ENCODE results near the gene CHMP2B.

CHMP2B gene

DNA sequence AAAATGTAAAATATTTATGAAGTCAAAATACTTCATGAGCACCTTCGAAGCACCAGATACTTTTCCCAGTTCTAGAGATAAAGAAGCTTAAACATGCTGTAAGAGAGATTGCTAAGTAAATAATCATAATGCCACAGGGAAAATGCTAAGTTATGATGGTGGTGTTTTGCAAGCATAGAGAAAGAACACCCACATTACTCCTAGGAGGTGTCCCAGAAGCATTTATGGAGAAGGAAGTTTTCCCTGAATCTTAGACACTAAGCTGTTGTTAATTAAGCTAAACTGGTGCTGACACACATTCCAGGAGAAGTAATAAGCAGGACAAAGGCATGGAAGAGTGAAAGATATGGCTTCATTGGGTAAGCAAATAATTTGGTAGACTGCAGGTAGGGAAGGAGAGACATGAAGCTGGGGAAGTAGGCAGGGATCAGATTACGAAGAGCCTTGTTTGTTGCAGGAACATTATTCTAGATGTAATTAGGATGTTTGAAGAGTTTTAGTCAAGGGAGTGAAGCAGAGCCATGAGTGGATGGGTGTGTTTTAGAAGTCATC, 40.4 kb upstream of the CHMP2B start:
- Histone ChIP-seq H3K4me2 (ENCODE audit: low read length) (no peak overlapping the region), H4K20me1 (ENCODE audit: insufficient read depth, low read length) (no peaks in the 10 kb centered on the region), H3K4me3 (ENCODE audit: low read length) (no peak overlapping the region), H3K36me3 (replicated peaks; ENCODE audit: low read depth, low read length) (no peaks in the 10 kb centered on the region), H3K9me3 (ENCODE audit: insufficient read depth, low read length) (no peaks in the 10 kb centered on the region), H3K27ac (ENCODE audit: low read length) (no peak overlapping the region), H3K27me3 (ENCODE audit: low read depth, low read length) (no peaks in the 10 kb centered on the region), H3K9ac (ENCODE audit: low read length) (no peak overlapping the region), H3K79me2 (ENCODE audit: low read length) (no peaks in the 10 kb centered on the region), H3K4me1 (ENCODE audit: low read length) (no peaks in the 10 kb centered on the region), H2AFZ (ENCODE audit: low read depth, low read length) (no peak overlapping the region)
- no peak for TF ChIP-seq EZH2phosphoT487 (IDR thresholded peaks at IDR 0.05; ENCODE audit: low read depth)
- TF ChIP-seq, protein P1, sequence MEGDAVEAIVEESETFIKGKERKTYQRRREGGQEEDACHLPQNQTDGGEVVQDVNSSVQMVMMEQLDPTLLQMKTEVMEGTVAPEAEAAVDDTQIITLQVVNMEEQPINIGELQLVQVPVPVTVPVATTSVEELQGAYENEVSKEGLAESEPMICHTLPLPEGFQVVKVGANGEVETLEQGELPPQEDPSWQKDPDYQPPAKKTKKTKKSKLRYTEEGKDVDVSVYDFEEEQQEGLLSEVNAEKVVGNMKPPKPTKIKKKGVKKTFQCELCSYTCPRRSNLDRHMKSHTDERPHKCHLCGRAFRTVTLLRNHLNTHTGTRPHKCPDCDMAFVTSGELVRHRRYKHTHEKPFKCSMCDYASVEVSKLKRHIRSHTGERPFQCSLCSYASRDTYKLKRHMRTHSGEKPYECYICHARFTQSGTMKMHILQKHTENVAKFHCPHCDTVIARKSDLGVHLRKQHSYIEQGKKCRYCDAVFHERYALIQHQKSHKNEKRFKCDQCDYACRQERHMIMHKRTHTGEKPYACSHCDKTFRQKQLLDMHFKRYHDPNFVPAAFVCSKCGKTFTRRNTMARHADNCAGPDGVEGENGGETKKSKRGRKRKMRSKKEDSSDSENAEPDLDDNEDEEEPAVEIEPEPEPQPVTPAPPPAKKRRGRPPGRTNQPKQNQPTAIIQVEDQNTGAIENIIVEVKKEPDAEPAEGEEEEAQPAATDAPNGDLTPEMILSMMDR (IDR thresholded peaks at IDR 0.05; ENCODE audit: low read depth, low read length): no peak

DNA sequence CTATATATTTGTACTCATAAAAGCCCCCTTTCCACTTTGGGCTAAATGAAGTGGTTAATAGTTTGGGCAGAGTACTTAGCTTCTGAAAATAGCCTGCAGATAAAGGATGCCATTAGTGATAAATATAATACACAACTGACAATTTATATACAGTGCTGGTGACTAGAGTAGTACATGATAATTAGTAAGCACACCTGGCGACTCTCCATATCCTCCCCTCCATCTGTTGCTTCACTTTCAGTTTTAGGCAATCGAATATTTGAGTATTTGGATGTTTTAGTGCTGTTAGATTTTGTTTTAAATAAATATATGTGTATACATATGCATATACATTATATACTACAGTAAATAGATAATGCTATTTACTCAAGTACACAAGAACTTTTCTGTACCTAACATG, 35.9 kb upstream of the CHMP2B start:
- no peaks in the 10 kb centered on the region for H3K79me2 ChIP-seq (ENCODE audit: low read length)
- H3K36me3 ChIP-seq (replicated peaks; ENCODE audit: low read depth, low read length): no peaks in the 10 kb centered on the region
- no peak overlapping the region for H2AFZ ChIP-seq (ENCODE audit: low read depth, low read length)
- H3K4me2 ChIP-seq (ENCODE audit: low read length): no peak overlapping the region
- no peaks in the 10 kb centered on the region for H3K4me1 ChIP-seq (ENCODE audit: low read length)
- no peaks in the 10 kb centered on the region; the same call in 1 of the 2 replicates for H3K9me3 ChIP-seq (ENCODE audit: insufficient read depth, low read length)
- H4K20me1 ChIP-seq (ENCODE audit: insufficient read depth, low read length): no peaks in the 10 kb centered on the region
- TF ChIP-seq, protein P1 (IDR thresholded peaks at IDR 0.05; ENCODE audit: low read depth, low read length): no peak
- TF ChIP-seq EZH2phosphoT487 (IDR thresholded peaks at IDR 0.05; ENCODE audit: low read depth): no peak
- no peak overlapping the region for H3K4me3 ChIP-seq (ENCODE audit: low read length)
- H3K27me3 ChIP-seq (ENCODE audit: low read depth, low read length): no peaks in the 10 kb centered on the region
- no peak overlapping the region for H3K27ac ChIP-seq (ENCODE audit: low read length)
- no peak overlapping the region for H3K9ac ChIP-seq (ENCODE audit: low read length)

DNA sequence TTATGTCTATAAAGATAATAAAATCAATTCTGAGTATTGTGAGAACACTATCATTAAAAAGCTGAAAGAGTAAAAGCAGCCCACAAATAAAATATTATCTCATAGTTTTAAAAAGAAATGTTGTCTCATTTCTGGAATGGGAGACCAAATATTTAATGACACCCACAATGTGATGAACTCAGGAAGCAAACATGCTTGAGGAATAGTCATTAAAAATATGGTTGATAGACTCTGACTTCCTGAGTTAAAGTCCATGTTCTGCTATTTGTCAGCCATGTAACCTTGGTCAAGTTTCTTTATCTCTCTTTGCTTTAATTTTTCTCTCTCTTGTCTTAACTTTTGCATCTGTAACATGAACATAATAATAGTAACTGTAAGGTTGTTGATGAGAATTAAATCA, 35.5 kb upstream of the CHMP2B start:
- Histone ChIP-seq H3K9me3 (ENCODE audit: insufficient read depth, low read length) (no peaks in the 10 kb centered on the region; the same call in 1 of the 2 replicates), H4K20me1 (ENCODE audit: insufficient read depth, low read length) (no peaks in the 10 kb centered on the region), H2AFZ (ENCODE audit: low read depth, low read length) (no peak overlapping the region), H3K9ac (ENCODE audit: low read length) (no peak overlapping the region), H3K4me2 (ENCODE audit: low read length) (no peak overlapping the region), H3K27me3 (ENCODE audit: low read depth, low read length) (no peaks in the 10 kb centered on the region), H3K27ac (ENCODE audit: low read length) (no peak overlapping the region), H3K36me3 (replicated peaks; ENCODE audit: low read depth, low read length) (no peaks in the 10 kb centered on the region), H3K4me1 (ENCODE audit: low read length) (no peaks in the 10 kb centered on the region), H3K4me3 (ENCODE audit: low read length) (no peak overlapping the region), H3K79me2 (ENCODE audit: low read length) (no peaks in the 10 kb centered on the region)
- TF ChIP-seq, protein P1 (IDR thresholded peaks at IDR 0.05; ENCODE audit: low read depth, low read length): no peak
- no peak for TF ChIP-seq EZH2phosphoT487 (IDR thresholded peaks at IDR 0.05; ENCODE audit: low read depth)

DNA sequence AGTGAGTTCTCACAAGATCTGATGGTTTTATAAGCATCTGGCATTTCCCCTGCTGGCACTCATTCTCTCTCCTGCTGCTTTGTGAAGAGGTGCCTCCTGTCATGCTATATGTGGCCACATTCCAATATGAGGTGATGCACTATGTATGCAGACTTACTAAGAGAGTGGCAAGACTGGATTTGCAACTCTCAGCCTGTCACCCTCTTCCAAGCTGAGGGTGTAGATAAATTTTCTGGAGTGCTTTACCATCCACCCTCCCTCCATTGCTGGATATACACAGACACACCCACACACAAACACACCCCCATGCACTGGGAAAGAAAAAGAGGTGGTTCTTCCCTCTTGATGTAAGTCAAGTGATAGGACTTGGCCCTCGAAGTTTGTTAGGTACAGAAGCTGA, 30.2 kb upstream of the CHMP2B start:
- no peak overlapping the region for H3K9ac ChIP-seq (ENCODE audit: low read length)
- no peaks in the 10 kb centered on the region for H3K27me3 ChIP-seq (ENCODE audit: low read depth, low read length)
- no peaks in the 10 kb centered on the region; the same call in 1 of the 2 replicates for H3K9me3 ChIP-seq (ENCODE audit: insufficient read depth, low read length)
- H3K4me2 ChIP-seq (ENCODE audit: low read length): no peak overlapping the region
- no peak overlapping the region for H2AFZ ChIP-seq (ENCODE audit: low read depth, low read length)
- H3K27ac ChIP-seq (ENCODE audit: low read length): no peak overlapping the region
- H3K4me1 ChIP-seq (ENCODE audit: low read length): no peaks in the 10 kb centered on the region
- no peaks in the 10 kb centered on the region for H3K36me3 ChIP-seq (replicated peaks; ENCODE audit: low read depth, low read length)
- no peaks in the 10 kb centered on the region for H3K79me2 ChIP-seq (ENCODE audit: low read length)
- TF ChIP-seq EZH2phosphoT487 (IDR thresholded peaks at IDR 0.05; ENCODE audit: low read depth): no peak
- TF ChIP-seq, protein P1 (IDR thresholded peaks at IDR 0.05; ENCODE audit: low read depth, low read length): no peak
- H4K20me1 ChIP-seq (ENCODE audit: insufficient read depth, low read length): no peaks in the 10 kb centered on the region
- no peak overlapping the region for H3K4me3 ChIP-seq (ENCODE audit: low read length)

Measured in OCI-LY3 (cell line).